Sigmoid colon (tissue), 7 donors: ENCODE measurements around the gene C1orf167. TPM values are rescaled to one million over a fixed set of nuclear protein-coding genes. Genes with fewer than 3 reads are reported as not detected.

Experiments used
- DNase-seq: peaks from one replicate; pipeline ENCODE4 v3.0.0-alpha.2; 2019
- H3K27ac ChIP-seq, 4 donors: fragments of 200-600 bp; sonication (generic); one replicate each; pipeline ENCODE4 v1.5.1; 2016 to 2019; ENCODE audit warnings: mild to moderate bottlenecking in 1 of 4
- H3K27me3 ChIP-seq, 3 donors: fragments of 200-600 bp; sonication (generic); one replicate each; pipeline ENCODE4 v1.5.1; 2019; ENCODE audit warnings: mild to moderate bottlenecking in 1 of 3
- H3K36me3 ChIP-seq, 4 donors: fragments of 200-600 bp; sonication (generic); one replicate each; pipeline ENCODE4 v1.5.1; 2016 to 2019
- H3K4me1 ChIP-seq, 4 donors: fragments of 200-600 bp; sonication (generic); one replicate each; pipeline ENCODE4 v1.5.1; 2017 to 2019
- H3K4me3 ChIP-seq, 4 donors: fragments of 200-600 bp; sonication (generic); one replicate each; pipeline ENCODE4 v1.5.1; 2017 to 2019; ENCODE audit warnings: mild to moderate bottlenecking in 2 of 4, moderate library complexity in 1 of 4
- H3K9me3 ChIP-seq, 4 donors: fragments of 200-600 bp in 3 of 4; sonication (generic) in 3 of 4; one replicate each; pipeline versions ENCODE4 v1.5.1 to v1.6.1; 2013 to 2019
- CTCF ChIP-seq, 4 experiments: fragments of 450-650 bp in 3 of 4; fragments of 200-600 bp in 1 of 4; IDR thresholded peaks; one replicate each; pipeline ENCODE4 v1.5.1; 2016 to 2019; ENCODE audit warnings: antibody characterized with exemption in 4 of 4, mild to moderate bottlenecking in 3 of 4, moderate library complexity in 2 of 4
- EP300 ChIP-seq, 4 donors: sonication (generic); formaldehyde crosslinking; IDR thresholded peaks; one replicate each; pipeline ENCODE4 v1.6.1; 2017; ENCODE audit warnings: antibody characterized with exemption in 4 of 4
- POLR2A ChIP-seq, 2 donors: fragments of 450-650 bp; IDR thresholded peaks; one replicate each; pipeline ENCODE4 v1.6.1; 2016; ENCODE audit warnings: antibody characterized with exemption in 2 of 2, mild to moderate bottlenecking in 2 of 2, moderate library complexity in 2 of 2
- POLR2AphosphoS5 ChIP-seq, 4 donors: sonication (generic); formaldehyde crosslinking; IDR thresholded peaks; one replicate each; pipeline ENCODE4 v1.6.1; 2017; ENCODE audit warnings: antibody characterized with exemption in 4 of 4
- WGBS, 2 donors: extraction: QIAGEN DNeasy Blood & Tissue Kit; methylation state at CpG; one replicate each; pipeline ENCODE4 v1.1.7; 2013; 5-methylcytosine and 5-hydroxymethylcytosine counted together
- intact Hi-C: fragments of 100-400 bp; cut with DNase I; formaldehyde crosslinking; loops from one replicate; pipeline ENCODE4 v1.15.1; 2023
- polyA plus RNA-seq, 3 donors: library from polyadenylated mRNA; stranded (reverse); fragments of 200-250 nt; gene quantifications; one replicate each; pipeline ENCODE4 v1.2.3, GENCODE V29; 2013
- total RNA-seq, 4 donors: library from RNA; depleted of rRNA; stranded (reverse); fragments of >200 nt; gene quantifications; one replicate each; pipeline ENCODE4 v1.1.0, GENCODE V29; 2016
- donor health status: healthy with polysubstance abuse.
- donor health status: Bipolar disorder and iron deficiency.
- donor health status: healthy.

Gene C1orf167
- total and polyA plus RNA-seq, 7 donors = 0.66 to 2.4 (median 1.7) TPM; not detected in 1

GRCh38 chr1:11735531-11735853 is 26.5 kb upstream of the C1orf167 start:
- no peak for DNase-seq
- H3K4me3 ChIP-seq = peak overlapping the region in 3 of 4 donors; percentile 85 to 96 (median 87)
- WGBS, 2 donors = 25 to 47% methylated on average over 4 of the region's 4 CpGs
- intact Hi-C loops = loop anchor here (5.0 to 10.0 kb wide), 3 partner anchors 52 to 461 kb away; partner anchors contain the start of genes FBXO2, FBXO44 and UBIAD1
- TF ChIP-seq EP300 (IDR thresholded peaks at IDR 0.05) (no peak), POLR2A (IDR thresholded peaks at IDR 0.05) (no peak), CTCF (IDR thresholded peaks at IDR 0.05) (no peak), POLR2AphosphoS5 (IDR thresholded peaks at IDR 0.05) (no peak)
- peaks cover 0 to 47% (median 38%) of the 10 kb centered on the region in 4 donors for H3K4me1 ChIP-seq
- H3K36me3 ChIP-seq = no peaks in the 10 kb centered on the region
- H3K27ac ChIP-seq = peak overlapping the region; percentile 88 to 90 (median 88)
- H3K9me3 ChIP-seq = no peaks in the 10 kb centered on the region
- H3K27me3 ChIP-seq = no peaks in the 10 kb centered on the region

- H3K27ac ChIP-seq = peak within 1 kb of the TSS; percentile 88 to 90 (median 88)
- peak; percentile 99 for DNase-seq
- peaks cover 0 to 41% (median 33%) of the 10 kb centered on the region in 4 donors for H3K4me1 ChIP-seq
- no peaks in the 10 kb centered on the region for H3K27me3 ChIP-seq
- intact Hi-C loops = loop anchor here (2.0 to 10.0 kb wide), 5 partner anchors 51 to 461 kb away; partner anchors contain the start of genes FBXO2, FBXO44 and UBIAD1
- no peaks in the 10 kb centered on the region for H3K36me3 ChIP-seq
- no peaks in the 10 kb centered on the region for H3K9me3 ChIP-seq
- TF ChIP-seq EP300 (IDR thresholded peaks at IDR 0.05) (no peak), CTCF (IDR thresholded peaks at IDR 0.05) (peak in 1 of 4 experiments; percentile 10), POLR2A (IDR thresholded peaks at IDR 0.05) (peak in 1 of 2 donors; percentile 22), POLR2AphosphoS5 (IDR thresholded peaks at IDR 0.05) (peak in 3 of 4 donors; percentile 65 to 82 (median 66))
- peak within 1 kb of the TSS; percentile 72 to 96 (median 86) for H3K4me3 ChIP-seq
- WGBS, 2 donors = 1 to 2% methylated on average over 59 of the region's 59 CpGs
Measured at GRCh38 chr1:11735854-11736745, 25.9 kb upstream of the C1orf167 start, which contains the start of gene AGTRAP. Gene AGTRAP (plus strand): TSS chr1:11736136. CDS start chr1:11736209, 73 bp downstream.

- intact Hi-C loops = loop anchor here (2.0 to 10.0 kb wide), 5 partner anchors 50 to 462 kb away; partner anchors contain the start of genes FBXO2, FBXO44 and UBIAD1
- Histone ChIP-seq H3K27me3 (no peaks in the 10 kb centered on the region), H3K27ac (peak overlapping the region; percentile 88 to 90 (median 88)), H3K9me3 (no peaks in the 10 kb centered on the region), H3K4me3 (peak overlapping the region; percentile 72 to 96 (median 86)), H3K4me1 (peaks cover 0 to 35% (median 26%) of the 10 kb centered on the region in 4 donors), H3K36me3 (no peaks in the 10 kb centered on the region)
- peak; percentile 87 for DNase-seq
- WGBS, 2 donors = 15 to 18% methylated on average over 15 of the region's 15 CpGs
- TF ChIP-seq POLR2AphosphoS5 (IDR thresholded peaks at IDR 0.05) (peak in 1 of 4 donors; percentile 57), EP300 (IDR thresholded peaks at IDR 0.05) (no peak)
Measured at GRCh38 chr1:11736746-11737639, 25.0 kb upstream of the C1orf167 start.

GRCh38 chr1:11738096-11738495 is 23.9 kb upstream of the C1orf167 start:
- no peak overlapping the region for H3K4me3 ChIP-seq
- no peak for DNase-seq
- H3K4me1 ChIP-seq = peaks cover 0 to 24% (median 19%) of the 10 kb centered on the region in 4 donors
- no peaks in the 10 kb centered on the region for H3K9me3 ChIP-seq
- no peaks in the 10 kb centered on the region for H3K36me3 ChIP-seq
- intact Hi-C loops = loop anchor here (5.0 to 10.0 kb wide), 3 partner anchors 49 to 463 kb away; partner anchors contain the start of genes FBXO2, FBXO44 and UBIAD1
- H3K27ac ChIP-seq = peak overlapping the region in 1 of 4 donors; percentile 89
- WGBS, 2 donors = 77 to 84% methylated on average over 2 of the region's 2 CpGs
- no peaks in the 10 kb centered on the region for H3K27me3 ChIP-seq
- TF ChIP-seq EP300 (IDR thresholded peaks at IDR 0.05) = no peak

GRCh38 chr1:11738783-11739182 is 23.2 kb upstream of the C1orf167 start:
- Histone ChIP-seq H3K36me3 (no peaks in the 10 kb centered on the region), H3K27ac (no peak overlapping the region), H3K4me1 (peaks cover 0 to 23% (median 19%) of the 10 kb centered on the region in 4 donors), H3K4me3 (no peak overlapping the region), H3K9me3 (no peaks in the 10 kb centered on the region), H3K27me3 (no peaks in the 10 kb centered on the region)
- intact Hi-C loops = loop anchor here (5.0 to 10.0 kb wide), 3 partner anchors 49 to 464 kb away; partner anchors contain the start of genes FBXO2, FBXO44 and UBIAD1
- TF ChIP-seq POLR2AphosphoS5 (IDR thresholded peaks at IDR 0.05) (no peak), POLR2A (IDR thresholded peaks at IDR 0.05) (no peak), CTCF (IDR thresholded peaks at IDR 0.05) (no peak), EP300 (IDR thresholded peaks at IDR 0.05) (no peak)
- WGBS, 2 donors = 78 to 88% methylated on average over 6 of the region's 6 CpGs
- DNase-seq = no peak
